PFSK-1 (cell line): ENCODE results near the gene GOLPH3L.

ENCODE experiments used
- FOXP2 ChIP-seq: optimal IDR thresholded peaks from 2 replicates; pipeline ENCODE3; 2011; ENCODE audit warnings: borderline replicate concordance, control low read depth, inconsistent platforms; ENCODE audit not compliant: insufficient read depth; ENCODE audit errors: extremely low read length, extremely low read depth
- POLR2AphosphoS5 ChIP-seq: IDR thresholded peaks from 2 replicates; pipeline ENCODE4 v1.6.1; 2012; ENCODE audit warnings: low read depth, mild to moderate bottlenecking, control low read depth, low read length, moderate library complexity
- REST ChIP-seq, 2 experiments: IDR thresholded peaks; 2 replicates each; pipeline versions ENCODE4 v1.6.1 to v1.8.0; 2011 to 2012; ENCODE audit warnings: low read depth in 2 of 2, low read length in 2 of 2, control low read depth in 1 of 2, inconsistent platforms in 1 of 2, mild to moderate bottlenecking in 1 of 2, moderate library complexity in 1 of 2; ENCODE audit not compliant: insufficient read depth in 1 of 2
- SIN3A ChIP-seq: IDR thresholded peaks from 2 replicates; pipeline ENCODE4 v1.6.1; 2012; ENCODE audit warnings: mild to moderate bottlenecking, low read length, moderate library complexity, borderline replicate concordance; ENCODE audit not compliant: insufficient read depth
- TAF1 ChIP-seq: IDR thresholded peaks from 2 replicates; pipeline ENCODE4 v1.6.1; 2012; ENCODE audit warnings: low read length, control low read depth, borderline replicate concordance; ENCODE audit not compliant: insufficient read depth

GOLPH3L gene

GRCh38 chr1:150661156-150661555 lies 35.8 kb downstream of the GOLPH3L start:
- TF ChIP-seq TAF1 (no peak), POLR2AphosphoS5 (no peak), SIN3A (no peak), REST (IDR thresholded peaks at IDR 0.05; ENCODE audit: insufficient read depth in 1 of 2, low read depth in 2 of 2, low read length in 2 of 2) (no peak), FOXP2 (no peak)

GRCh38 chr1:150660584-150660983 lies 36.4 kb downstream of the GOLPH3L start:
- TF ChIP-seq SIN3A = no peak
- TF ChIP-seq TAF1 = no peak
- TF ChIP-seq REST (IDR thresholded peaks at IDR 0.05; ENCODE audit: insufficient read depth in 1 of 2, low read depth in 2 of 2, low read length in 2 of 2) = no peak
- no peak for TF ChIP-seq FOXP2
- no peak for TF ChIP-seq POLR2AphosphoS5

- TF ChIP-seq TAF1 (no peak), POLR2AphosphoS5 (no peak), SIN3A (no peak), FOXP2 (no peak), REST (IDR thresholded peaks at IDR 0.05; ENCODE audit: insufficient read depth in 1 of 2, low read depth in 2 of 2, low read length in 2 of 2) (no peak)
These were observed 46.8 kb downstream of the GOLPH3L start for GRCh38 chr1:150650193-150650592.

- TF ChIP-seq SIN3A (no peak), POLR2AphosphoS5 (no peak), FOXP2 (no peak), TAF1 (no peak), REST (IDR thresholded peaks at IDR 0.05; ENCODE audit: insufficient read depth in 1 of 2, low read depth in 2 of 2, low read length in 2 of 2) (no peak)
These were observed 47.4 kb downstream of the GOLPH3L start for GRCh38 chr1:150649441-150650075.
